ENCODE data around the gene STAB1. TPM values are rescaled to one million over a fixed set of nuclear protein-coding genes. Genes with fewer than 3 reads are reported as not detected.
"Not testable (repeated sequence)": the region's sequence is repeated elsewhere in the genome, so short reads cannot be mapped to it uniquely, and the experiment has no call there.

The STAB1 gene
- total and polyA plus RNA-seq, 2 donors = 73.5 to 91.8 TPM

DNA sequence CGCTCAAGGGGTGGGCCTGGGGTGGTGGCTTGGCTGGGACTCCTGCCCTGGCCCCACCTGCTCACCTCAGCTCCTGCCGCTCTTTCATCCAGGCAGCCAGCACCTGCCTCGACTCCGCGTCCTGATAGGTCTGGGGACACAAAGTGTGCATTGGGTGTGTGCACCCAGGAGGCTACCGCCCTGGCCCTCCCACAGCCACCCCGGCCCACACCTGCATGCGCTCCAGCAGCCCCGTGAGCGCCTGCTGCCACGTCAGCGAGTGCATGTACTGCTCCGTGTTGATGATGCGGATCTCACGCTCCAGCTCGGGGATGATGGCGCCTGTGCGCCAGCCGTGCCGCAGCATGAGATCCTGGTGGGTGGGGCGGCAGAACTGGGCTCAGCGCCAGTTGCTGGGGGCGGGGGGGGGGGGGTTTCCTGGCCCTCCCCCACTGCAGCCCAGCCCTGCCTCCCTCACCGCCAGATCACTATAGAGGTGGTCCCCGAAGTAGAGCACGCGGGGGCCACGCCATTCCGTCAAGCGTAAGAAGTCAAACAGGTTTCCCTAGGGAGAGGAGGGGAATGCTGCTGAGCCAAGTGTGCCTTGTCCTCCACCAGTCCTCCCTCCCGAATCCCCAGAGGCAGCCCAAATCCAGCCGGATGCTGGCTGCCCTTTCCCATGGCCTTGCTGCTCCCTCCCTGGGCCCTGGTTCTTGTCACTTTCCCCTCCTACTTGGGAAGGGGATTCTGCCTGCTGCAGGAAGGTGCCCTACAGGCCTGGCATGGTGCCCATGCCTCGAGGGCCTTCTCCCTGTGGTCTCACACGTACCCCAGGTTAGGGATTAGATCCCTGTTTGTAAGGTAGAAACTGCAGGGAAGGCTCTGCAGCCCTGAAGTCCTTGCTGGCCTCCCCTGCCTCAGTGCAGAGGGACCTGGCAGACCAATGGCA, 29.9 kb downstream of the STAB1 start:
- Histone ChIP-seq H3K36me3 (ENCODE audit: insufficient read depth) (peaks cover 3% of the 10 kb centered on the region), H3K27ac (ENCODE audit: low read depth) (no peak overlapping the region), H3K4me1 (ENCODE audit: insufficient read depth) (no peaks in the 10 kb centered on the region), H3K4me3 (ENCODE audit: low read depth, low read length) (no peak overlapping the region)
- 70% methylated on average over 34 of the region's 34 CpGs for WGBS
- DNase-seq (ENCODE audit: extremely low spot score) = no peak

- no peak for DNase-seq (ENCODE audit: extremely low spot score)
Observed at GRCh38 chr3:52525680-52526561, 30.8 kb downstream of the STAB1 start.

DNA sequence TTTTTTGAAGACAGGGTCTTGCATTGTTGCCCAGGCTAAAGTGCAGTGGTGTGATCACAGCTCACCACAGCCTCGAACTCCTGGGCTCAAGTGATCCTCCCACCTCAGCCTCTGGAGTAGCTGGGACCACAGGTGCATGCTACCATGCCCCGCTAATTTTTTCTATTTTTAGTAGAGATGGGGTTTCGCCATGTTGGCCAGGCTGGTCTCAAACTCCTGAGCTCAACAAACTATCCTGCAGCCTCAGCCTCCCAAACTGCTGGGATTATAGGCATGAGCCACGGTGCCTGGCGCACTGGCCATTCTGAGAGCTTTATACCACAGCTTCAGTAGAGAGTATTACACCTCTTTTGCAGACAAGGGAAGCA, 31.5 kb downstream of the STAB1 start:
- not testable (repeated sequence) for H3K4me3 ChIP-seq (ENCODE audit: low read depth, low read length); H3K36me3 ChIP-seq (ENCODE audit: insufficient read depth); H3K4me1 ChIP-seq (ENCODE audit: insufficient read depth); H3K27ac ChIP-seq (ENCODE audit: low read depth); DNase-seq (ENCODE audit: extremely low spot score)
- 93% methylated on average over 5 of the region's 5 CpGs for WGBS

More at GRCh38 chr3:52525680-52526561, 30.8 kb downstream of the STAB1 start:
- WGBS = 83% methylated on average over 9 of the region's 9 CpGs
- Histone ChIP-seq H3K4me3 (ENCODE audit: low read depth, low read length) (no peak overlapping the region), H3K36me3 (ENCODE audit: insufficient read depth) (peaks cover 3% of the 10 kb centered on the region), H3K27ac (ENCODE audit: low read depth) (no peak overlapping the region), H3K4me1 (ENCODE audit: insufficient read depth) (no peaks in the 10 kb centered on the region)

DNA sequence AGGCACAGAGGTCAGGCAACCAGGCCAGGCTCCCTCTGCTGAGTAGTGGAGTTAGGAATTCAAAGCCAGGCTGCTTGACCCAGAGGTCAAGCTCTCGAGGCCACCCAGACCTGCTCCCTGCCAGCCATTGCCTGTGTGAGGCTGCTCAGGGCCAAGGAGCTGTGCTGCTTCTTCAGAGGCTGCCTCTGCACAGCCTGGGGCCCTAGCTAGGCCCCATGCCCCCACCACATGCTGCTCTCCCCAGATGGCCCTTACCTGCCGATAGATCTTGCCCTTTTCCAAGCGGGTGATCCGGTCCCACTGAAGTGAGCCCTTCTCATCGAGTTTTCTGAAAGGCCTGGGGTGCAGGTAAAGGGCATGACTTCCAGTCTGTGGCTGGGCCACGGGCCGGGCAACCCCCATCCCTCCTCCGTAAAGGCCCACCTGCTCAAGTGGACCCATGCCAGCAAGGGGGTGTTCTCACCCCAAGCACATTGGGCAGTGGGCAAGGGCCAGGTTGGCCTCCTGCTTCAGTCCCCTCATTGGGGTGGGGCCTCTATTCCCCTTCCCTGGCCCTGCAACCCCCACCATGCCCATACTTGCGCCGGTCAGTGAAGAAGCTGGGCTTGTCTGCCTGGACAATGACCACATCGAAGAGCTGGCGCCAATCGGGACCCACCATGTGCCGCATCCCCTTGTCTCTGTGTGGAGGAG, 32.0 kb downstream of the STAB1 start:
- no peak for DNase-seq (ENCODE audit: extremely low spot score)
- Histone ChIP-seq H3K36me3 (ENCODE audit: insufficient read depth) (peaks cover 3% of the 10 kb centered on the region), H3K4me1 (ENCODE audit: insufficient read depth) (no peaks in the 10 kb centered on the region), H3K4me3 (ENCODE audit: low read depth, low read length) (no peak overlapping the region), H3K27ac (ENCODE audit: low read depth) (no peak overlapping the region)
- whole genome bisulfite sequencing = 91% methylated on average over 14 of the region's 14 CpGs

- no peak for DNase-seq (ENCODE audit: extremely low spot score)
- no peak overlapping the region for H3K4me3 ChIP-seq (ENCODE audit: low read depth, low read length)
- 83% methylated on average over 18 of the region's 18 CpGs for WGBS
- no peaks in the 10 kb centered on the region for H3K4me1 ChIP-seq (ENCODE audit: insufficient read depth)
- peaks cover 3% of the 10 kb centered on the region for H3K36me3 ChIP-seq (ENCODE audit: insufficient read depth)
- H3K27ac ChIP-seq (ENCODE audit: low read depth) = no peak overlapping the region
Observed at GRCh38 chr3:52527732-52528585, 32.8 kb downstream of the STAB1 start.

DNA sequence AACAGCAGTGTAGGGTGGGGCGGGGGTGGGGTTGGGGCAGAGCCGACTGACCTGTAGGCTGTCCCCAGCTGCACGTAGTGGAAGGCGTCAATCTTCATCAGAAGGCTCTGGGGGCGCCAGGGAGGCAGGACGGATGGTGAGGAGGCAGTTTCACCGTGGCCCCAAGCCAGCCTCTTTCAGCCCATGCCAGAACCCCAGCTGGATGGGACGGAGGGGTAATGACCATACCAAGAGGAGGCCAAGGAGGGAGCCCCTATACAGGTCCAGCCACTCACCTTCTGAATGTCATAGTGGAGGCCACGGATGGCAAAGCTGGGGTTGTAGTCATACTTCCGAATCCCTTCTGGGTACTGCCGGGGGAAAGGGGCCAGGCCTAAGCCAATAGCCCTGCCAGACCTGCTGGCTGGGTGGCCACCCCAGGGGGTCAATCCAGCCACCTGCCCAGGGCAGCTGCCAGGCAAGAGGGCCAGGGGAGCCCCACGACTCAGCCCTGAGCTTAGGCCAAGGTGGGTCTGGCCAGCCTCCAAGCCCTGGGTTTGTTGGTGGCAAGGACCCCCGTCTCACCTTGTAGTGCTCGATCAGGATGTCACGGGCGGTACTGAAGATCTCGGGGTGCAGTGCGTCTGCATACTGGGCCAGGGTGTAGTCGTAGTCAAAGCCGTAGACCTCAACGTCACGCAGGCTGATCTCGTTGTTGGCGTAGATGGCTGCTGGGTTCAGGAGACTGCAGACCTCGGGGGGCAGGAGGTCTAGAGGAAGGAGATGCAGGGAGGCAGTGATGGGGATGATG, 33.6 kb downstream of the STAB1 start:
- Histone ChIP-seq H3K36me3 (ENCODE audit: insufficient read depth) (peaks cover 2% of the 10 kb centered on the region), H3K27ac (ENCODE audit: low read depth) (no peak overlapping the region), H3K4me1 (ENCODE audit: insufficient read depth) (no peaks in the 10 kb centered on the region), H3K4me3 (ENCODE audit: low read depth, low read length) (no peak overlapping the region)
- WGBS = 91% methylated on average over 25 of the region's 25 CpGs
- DNase-seq (ENCODE audit: extremely low spot score) = no peak

DNA sequence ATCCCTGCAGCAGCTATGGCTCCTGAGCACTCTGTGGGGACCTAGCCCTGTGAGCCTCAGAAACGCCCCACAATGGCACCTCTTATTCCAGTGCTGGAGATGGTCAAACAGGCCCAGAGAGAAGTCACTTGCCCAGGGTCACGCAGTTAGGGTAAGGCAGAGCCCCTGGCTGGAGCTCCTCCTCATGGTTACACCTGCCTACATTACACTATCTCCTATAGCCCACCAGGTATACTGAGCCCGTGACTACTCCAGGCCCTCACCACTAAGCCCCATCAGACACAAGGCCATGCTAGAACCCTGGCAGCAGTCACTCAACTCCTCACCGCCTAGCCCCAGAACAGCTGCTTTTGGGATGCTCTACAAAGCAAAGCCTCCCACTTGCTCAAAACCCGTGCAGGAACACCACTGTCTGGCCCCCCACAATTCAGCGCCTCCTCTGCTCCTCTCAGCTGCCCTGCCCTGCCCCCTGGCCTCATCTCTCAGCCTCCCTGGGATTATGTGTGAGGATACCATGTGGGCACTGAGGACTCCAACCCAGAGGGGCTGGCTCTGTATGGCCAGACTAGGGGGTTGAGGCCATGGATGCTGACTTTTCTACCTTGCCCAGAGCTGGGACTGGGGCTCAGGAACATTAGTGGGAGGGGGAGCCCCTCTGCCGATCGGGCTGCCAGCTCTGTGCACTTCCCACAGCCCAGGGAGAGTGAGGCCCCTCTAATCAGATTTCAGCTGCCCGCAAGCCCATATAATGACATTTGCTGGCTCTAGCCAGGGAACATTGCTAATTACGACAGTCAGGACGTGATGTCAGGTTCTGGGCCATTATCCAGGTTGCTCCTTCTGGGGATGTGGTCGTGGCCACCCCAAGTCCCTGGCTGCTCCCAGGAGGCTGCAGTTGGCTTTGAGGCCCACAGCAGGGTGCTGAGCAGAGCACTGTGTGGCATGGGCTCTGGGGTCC, 34.5 kb downstream of the STAB1 start:
- no peak for DNase-seq (ENCODE audit: extremely low spot score)
- 63% methylated on average over 12 of the region's 12 CpGs for WGBS
- Histone ChIP-seq H3K4me3 (ENCODE audit: low read depth, low read length) (no peak overlapping the region), H3K4me1 (ENCODE audit: insufficient read depth) (no peaks in the 10 kb centered on the region), H3K27ac (ENCODE audit: low read depth) (no peak overlapping the region), H3K36me3 (ENCODE audit: insufficient read depth) (no peaks in the 10 kb centered on the region)

GRCh38 chr3:52530918-52531826, 36.0 kb downstream of the STAB1 start:
- Histone ChIP-seq H3K36me3 (ENCODE audit: insufficient read depth) (no peaks in the 10 kb centered on the region), H3K27ac (ENCODE audit: low read depth) (no peak overlapping the region), H3K4me1 (ENCODE audit: insufficient read depth) (no peaks in the 10 kb centered on the region), H3K4me3 (ENCODE audit: low read depth, low read length) (no peak overlapping the region)
- no peak for DNase-seq (ENCODE audit: extremely low spot score)
- 77% methylated on average over 10 of the region's 10 CpGs for whole genome bisulfite sequencing

GRCh38 chr3:52531860-52532516, 36.9 kb downstream of the STAB1 start:
- peak overlapping the region; percentile 78 for H3K4me3 ChIP-seq (ENCODE audit: low read depth, low read length)
- no peaks in the 10 kb centered on the region for H3K36me3 ChIP-seq (ENCODE audit: insufficient read depth)
- H3K27ac ChIP-seq (ENCODE audit: low read depth) = no peak overlapping the region
- 81% methylated on average over 14 of the region's 14 CpGs for WGBS
- no peak for DNase-seq (ENCODE audit: extremely low spot score)
- no peaks in the 10 kb centered on the region for H3K4me1 ChIP-seq (ENCODE audit: insufficient read depth)

DNA sequence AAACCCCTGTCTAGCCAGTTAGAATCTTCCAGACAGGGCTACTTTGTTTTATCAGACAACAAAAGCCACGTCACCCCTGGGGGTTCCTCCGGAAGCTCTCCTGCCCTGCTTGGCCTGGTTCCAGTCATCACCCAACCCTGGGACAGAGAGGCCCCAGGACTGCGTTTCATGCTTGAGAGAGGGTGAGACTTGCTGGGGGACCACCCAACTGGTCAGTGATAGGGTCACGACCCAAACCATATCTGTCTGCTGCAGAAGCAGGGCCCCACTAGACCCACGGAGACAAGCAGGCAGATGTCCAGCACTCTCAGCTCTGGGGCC, 37.3 kb downstream of the STAB1 start:
- no peak for DNase-seq (ENCODE audit: extremely low spot score)
- Histone ChIP-seq H3K27ac (ENCODE audit: low read depth) (no peak overlapping the region), H3K4me3 (ENCODE audit: low read depth, low read length) (peak overlapping the region; percentile 78), H3K36me3 (ENCODE audit: insufficient read depth) (no peaks in the 10 kb centered on the region), H3K4me1 (ENCODE audit: insufficient read depth) (no peaks in the 10 kb centered on the region)
- 32% methylated on average over 5 of the region's 5 CpGs for WGBS
